ENCODE data around the gene AKNA.

AKNA gene

DNA sequence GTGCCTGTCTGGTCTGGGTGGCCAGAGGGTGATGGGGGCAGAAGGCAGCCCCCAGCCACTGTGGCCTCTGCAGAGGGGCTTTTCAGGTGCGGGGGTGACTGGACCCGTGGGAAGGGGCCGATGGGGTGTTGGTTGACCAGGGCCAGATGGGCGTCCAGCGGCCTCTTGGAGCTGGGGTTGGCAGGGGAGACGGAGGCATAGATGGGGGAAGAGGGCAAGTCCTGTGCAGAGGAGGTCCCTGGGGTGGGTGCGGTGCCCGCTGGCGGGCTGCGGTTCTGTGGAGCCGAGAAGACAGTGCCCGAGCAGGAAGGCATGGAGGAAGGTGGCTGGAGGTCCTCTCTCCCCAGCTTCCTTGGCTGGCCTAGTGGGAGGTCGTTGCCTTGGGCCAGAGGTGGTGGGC, 18.7 kb upstream of the AKNA start:
- Histone ChIP-seq H3K27ac (ENCODE audit: low read depth, low read length, poor library complexity, severe bottlenecking) (no peak overlapping the region), H3K9me3 (ENCODE audit: low read length) (no peaks in the 10 kb centered on the region), H3K27me3 (ENCODE audit: insufficient read depth, low read length) (peaks cover 3% of the 10 kb centered on the region; the same call in 1 of the 2 replicates), H3K36me3 (ENCODE audit: insufficient read depth, low read length) (no peaks in the 10 kb centered on the region), H4K20me1 (ENCODE audit: insufficient read depth, low read length) (no peaks in the 10 kb centered on the region), H3K4me2 (ENCODE audit: low read length) (no peak overlapping the region), H3K4me3 (ENCODE audit: low read depth, low read length, poor library complexity, severe bottlenecking) (no peak overlapping the region), H3K4me1 (ENCODE audit: insufficient read depth, low read length, severe bottlenecking) (no peaks in the 10 kb centered on the region), H3K9ac (ENCODE audit: low read length) (no peak overlapping the region), H2AFZ (ENCODE audit: low read length) (no peak overlapping the region), H3K9me2 (ENCODE audit: low read depth, low read length) (no peaks in the 10 kb centered on the region), H3K79me2 (ENCODE audit: insufficient read depth, low read length) (no peaks in the 10 kb centered on the region), H3F3A (ENCODE audit: insufficient read depth, low read length) (no peaks in the 10 kb centered on the region)
- TF ChIP-seq, protein P1, sequence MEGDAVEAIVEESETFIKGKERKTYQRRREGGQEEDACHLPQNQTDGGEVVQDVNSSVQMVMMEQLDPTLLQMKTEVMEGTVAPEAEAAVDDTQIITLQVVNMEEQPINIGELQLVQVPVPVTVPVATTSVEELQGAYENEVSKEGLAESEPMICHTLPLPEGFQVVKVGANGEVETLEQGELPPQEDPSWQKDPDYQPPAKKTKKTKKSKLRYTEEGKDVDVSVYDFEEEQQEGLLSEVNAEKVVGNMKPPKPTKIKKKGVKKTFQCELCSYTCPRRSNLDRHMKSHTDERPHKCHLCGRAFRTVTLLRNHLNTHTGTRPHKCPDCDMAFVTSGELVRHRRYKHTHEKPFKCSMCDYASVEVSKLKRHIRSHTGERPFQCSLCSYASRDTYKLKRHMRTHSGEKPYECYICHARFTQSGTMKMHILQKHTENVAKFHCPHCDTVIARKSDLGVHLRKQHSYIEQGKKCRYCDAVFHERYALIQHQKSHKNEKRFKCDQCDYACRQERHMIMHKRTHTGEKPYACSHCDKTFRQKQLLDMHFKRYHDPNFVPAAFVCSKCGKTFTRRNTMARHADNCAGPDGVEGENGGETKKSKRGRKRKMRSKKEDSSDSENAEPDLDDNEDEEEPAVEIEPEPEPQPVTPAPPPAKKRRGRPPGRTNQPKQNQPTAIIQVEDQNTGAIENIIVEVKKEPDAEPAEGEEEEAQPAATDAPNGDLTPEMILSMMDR (IDR thresholded peaks at IDR 0.05; ENCODE audit: low read length) = no peak
- no peak for TF ChIP-seq EZH2 (IDR thresholded peaks at IDR 0.05; ENCODE audit: borderline replicate concordance, low read length)

DNA sequence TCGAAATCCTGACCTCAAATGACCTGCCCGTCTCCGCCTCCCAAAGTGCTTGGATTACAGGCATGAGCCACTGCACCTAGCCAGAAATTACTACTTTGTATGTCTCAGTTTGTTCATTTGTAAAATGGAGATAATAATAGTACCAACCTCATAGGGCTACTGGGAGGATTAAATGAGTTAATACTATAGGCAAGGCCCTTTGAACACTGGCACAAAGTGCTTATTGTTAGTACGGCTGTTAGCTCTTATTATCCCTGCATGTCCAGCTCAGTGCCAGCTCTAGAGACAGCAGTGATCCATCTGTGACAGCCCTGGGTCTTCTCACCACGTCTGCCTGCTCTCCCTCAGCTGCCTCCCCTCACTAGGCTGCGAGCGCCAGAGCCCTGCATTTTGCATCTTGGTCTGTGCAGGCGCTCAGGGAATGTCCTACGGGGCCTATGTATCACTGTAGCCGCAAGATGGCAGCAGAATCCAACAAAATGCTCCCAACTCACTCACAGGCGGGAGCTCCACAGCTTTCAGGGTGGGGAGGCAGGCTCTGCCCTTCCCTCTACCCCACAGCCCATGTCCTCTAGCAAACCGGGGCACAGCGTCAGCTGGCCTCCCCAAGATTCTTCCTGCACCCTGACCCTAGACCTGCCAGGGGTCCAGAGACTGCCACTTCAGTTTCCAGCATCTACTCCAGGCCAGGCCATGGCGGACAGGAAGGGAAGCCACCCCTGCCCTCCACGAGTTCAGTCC, 17.7 kb upstream of the AKNA start:
- Histone ChIP-seq H3K27ac (ENCODE audit: low read depth, low read length, poor library complexity, severe bottlenecking) (no peak overlapping the region), H3K4me2 (ENCODE audit: low read length) (no peak overlapping the region), H3K9ac (ENCODE audit: low read length) (no peak overlapping the region), H2AFZ (ENCODE audit: low read length) (no peak overlapping the region), H3K36me3 (ENCODE audit: insufficient read depth, low read length) (no peaks in the 10 kb centered on the region), H3K9me3 (ENCODE audit: low read length) (no peaks in the 10 kb centered on the region), H4K20me1 (ENCODE audit: insufficient read depth, low read length) (no peaks in the 10 kb centered on the region), H3K79me2 (ENCODE audit: insufficient read depth, low read length) (no peaks in the 10 kb centered on the region), H3K27me3 (ENCODE audit: insufficient read depth, low read length) (peaks cover 3% of the 10 kb centered on the region; the same call in 1 of the 2 replicates), H3K4me3 (ENCODE audit: low read depth, low read length, poor library complexity, severe bottlenecking) (no peak overlapping the region), H3F3A (ENCODE audit: insufficient read depth, low read length) (no peaks in the 10 kb centered on the region), H3K9me2 (ENCODE audit: low read depth, low read length) (no peaks in the 10 kb centered on the region), H3K4me1 (ENCODE audit: insufficient read depth, low read length, severe bottlenecking) (no peaks in the 10 kb centered on the region)
- TF ChIP-seq, protein P1 (IDR thresholded peaks at IDR 0.05; ENCODE audit: low read length) = peak; percentile 87
- TF ChIP-seq EZH2 (IDR thresholded peaks at IDR 0.05; ENCODE audit: borderline replicate concordance, low read length) = no peak

DNA sequence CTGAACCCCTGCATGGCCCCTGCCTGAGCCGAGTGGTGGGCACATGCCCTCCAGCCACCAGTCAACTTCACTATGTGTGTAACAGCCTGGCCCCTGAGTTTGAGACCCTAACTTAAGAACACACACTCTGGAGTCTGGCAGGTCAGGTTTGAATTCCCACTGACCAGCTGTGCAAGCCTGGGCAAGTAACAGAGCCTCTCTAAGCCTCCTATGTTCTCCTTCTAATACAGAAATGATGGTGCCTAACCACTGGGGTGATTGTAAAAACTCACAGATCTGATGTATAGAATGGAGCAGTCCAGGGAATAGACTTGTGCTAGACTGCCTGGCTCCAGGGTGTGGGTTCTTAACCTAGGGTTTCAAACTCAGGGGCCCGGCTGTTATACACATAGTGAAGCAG, 16.7 kb upstream of the AKNA start:
- TF ChIP-seq, protein P1 (IDR thresholded peaks at IDR 0.05; ENCODE audit: low read length) = no peak
- no peak for TF ChIP-seq EZH2 (IDR thresholded peaks at IDR 0.05; ENCODE audit: borderline replicate concordance, low read length)
- no peaks in the 10 kb centered on the region for H3K36me3 ChIP-seq (ENCODE audit: insufficient read depth, low read length)
- H3K9ac ChIP-seq (ENCODE audit: low read length) = no peak overlapping the region
- H4K20me1 ChIP-seq (ENCODE audit: insufficient read depth, low read length) = no peaks in the 10 kb centered on the region
- H3K79me2 ChIP-seq (ENCODE audit: insufficient read depth, low read length) = no peaks in the 10 kb centered on the region
- no peaks in the 10 kb centered on the region for H3K9me2 ChIP-seq (ENCODE audit: low read depth, low read length)
- H3K27me3 ChIP-seq (ENCODE audit: insufficient read depth, low read length) = peaks cover 3% of the 10 kb centered on the region; the same call in 1 of the 2 replicates
- H2AFZ ChIP-seq (ENCODE audit: low read length) = no peak overlapping the region
- no peaks in the 10 kb centered on the region for H3F3A ChIP-seq (ENCODE audit: insufficient read depth, low read length)
- no peak overlapping the region for H3K4me3 ChIP-seq (ENCODE audit: low read depth, low read length, poor library complexity, severe bottlenecking)
- no peak overlapping the region for H3K4me2 ChIP-seq (ENCODE audit: low read length)
- H3K4me1 ChIP-seq (ENCODE audit: insufficient read depth, low read length, severe bottlenecking) = no peaks in the 10 kb centered on the region
- H3K27ac ChIP-seq (ENCODE audit: low read depth, low read length, poor library complexity, severe bottlenecking) = no peak overlapping the region
- H3K9me3 ChIP-seq (ENCODE audit: low read length) = no peaks in the 10 kb centered on the region

Measured in OCI-LY1 (cell line).